MV-4-11 (cell line): ENCODE results near the gene SP4.
"Not testable (repeated sequence)": the region's sequence is repeated elsewhere in the genome, so short reads cannot be mapped to it uniquely, and the experiment has no call there.

ENCODE experiments used
- DNase-seq: peaks from one replicate; lab custom pipeline; 2025; lab: John Stamatoyannopoulos, UW

SP4 gene

GRCh38 chr7:21526007-21526406 is 98.1 kb downstream of the SP4 start:
- DNase-seq = no peak

- no peak for DNase-seq
Measured at GRCh38 chr7:21526448-21526847, 98.6 kb downstream of the SP4 start.

- DNase-seq = not testable (repeated sequence)
Measured at GRCh38 chr7:21532485-21532884, 104.6 kb downstream of the SP4 start.

- DNase-seq = not testable (repeated sequence)
Measured at GRCh38 chr7:21533646-21534045, 105.8 kb downstream of the SP4 start.

GRCh38 chr7:21536445-21537118 is 108.7 kb downstream of the SP4 start:
- not testable (repeated sequence) for DNase-seq

- peak; percentile 60 for DNase-seq
Measured at GRCh38 chr7:21538936-21539495, 111.1 kb downstream of the SP4 start.

- DNase-seq = no peak
Measured at GRCh38 chr7:21542891-21543527, 115.1 kb downstream of the SP4 start, which contains the start of gene DNAH11. Gene DNAH11 (plus strand): TSS chr7:21543039. CDS start chr7:21543246, 207 bp downstream.

GRCh38 chr7:21543528-21544302 is 115.8 kb downstream of the SP4 start:
- no peak for DNase-seq

GRCh38 chr7:21544303-21544656 is 116.4 kb downstream of the SP4 start:
- DNase-seq = no peak

- no peak for DNase-seq
Measured at GRCh38 chr7:21544715-21545114, 116.8 kb downstream of the SP4 start.

- DNase-seq = peak; percentile 48
Measured at GRCh38 chr7:21547501-21547900, 119.6 kb downstream of the SP4 start.

GRCh38 chr7:21548491-21548890 is 120.6 kb downstream of the SP4 start:
- no peak for DNase-seq

- no peak for DNase-seq
Measured at GRCh38 chr7:21550076-21550475, 122.2 kb downstream of the SP4 start.

- no peak for DNase-seq
Measured at GRCh38 chr7:21550821-21551531, 123.1 kb downstream of the SP4 start.

GRCh38 chr7:21562385-21562784 is 134.5 kb downstream of the SP4 start:
- DNase-seq = no peak
